Pancreas (tissue), 10 donors: Measurements from ENCODE around the gene DSTN. TPM values are rescaled to one million over a fixed set of nuclear protein-coding genes. Genes with fewer than 3 reads are reported as not detected.

Source experiments
- ATAC-seq, 4 donors: fragments of 200-7000 bp; cut with Tn5 transposase; one replicate each; pipeline versions ENCODE4 v1.8.0 to v1.9.1; 2020; ENCODE audit warnings: mild to moderate bottlenecking in 4 of 4, moderate library complexity in 4 of 4
- DNase-seq, 6 donors: peaks; one replicate each; pipeline ENCODE4 v3.0.0-alpha.2; 2020
- FAIRE-seq: peaks from 2 replicates; lab custom pipeline; 2012; peaks lifted over from hg19 to GRCh38; lab: Jason Lieb, UNC
- H3K27ac ChIP-seq, 4 donors: fragments of 200-600 bp; sonication (generic); 1 replicate in 3 of 4; 2 replicates in 1 of 4; pipeline versions ENCODE4 v1.5.0 to v1.8.0; 2020
- H3K27me3 ChIP-seq, 4 donors: fragments of 200-600 bp; one replicate each; pipeline ENCODE4 v1.8.0; 2021
- H3K36me3 ChIP-seq, 3 donors: fragments of 200-600 bp; sonication (generic) in 1 of 3; one replicate each; pipeline versions ENCODE4 v1.5.0 to v1.8.0; 2020 to 2021
- H3K4me1 ChIP-seq, 3 donors: fragments of 200-600 bp; one replicate each; pipeline ENCODE4 v1.8.0; 2021
- H3K4me3 ChIP-seq, 4 donors: fragments of 200-600 bp; sonication (generic) in 2 of 4; one replicate each; pipeline versions ENCODE4 v1.5.0 to v1.8.0; 2020 to 2021
- H3K9me3 ChIP-seq, 4 donors: fragments of 200-600 bp; one replicate each; pipeline ENCODE4 v1.8.0; 2021
- WGBS, 2 donors: extraction: QIAGEN DNeasy Blood & Tissue Kit; methylation state at CpG; one replicate each; pipeline ENCODE4 v1.1.7; 2013; 5-methylcytosine and 5-hydroxymethylcytosine counted together
- intact Hi-C, 3 donors: fragments of 100-400 bp; cut with DNase I; formaldehyde crosslinking; loops; one replicate each; pipeline versions ENCODE4 v1.11.1 to v1.14.2; 2022
- polyA plus RNA-seq, 2 donors: library from polyadenylated mRNA; stranded (reverse); fragments of 200-250 nt; gene quantifications; one replicate each; pipeline ENCODE4 v1.2.3, GENCODE V29; 2013
- total RNA-seq, 6 donors: library from RNA; stranded (reverse); fragmentation: NEBNext Ultra II Directional in 4 of 6; extraction: Animal tissue kit (Norgen Biotek cat#: 25700) in 4 of 6; gene quantifications; one replicate each; pipeline versions ENCODE4 v1.2.1 to v1.2.4, GENCODE V29; 2021 to 2023
- TF ChIP-seq, protein P1 (sequence below), 4 donors: fragments of 200-600 bp; sonication (generic) in 3 of 4; IDR thresholded peaks; one replicate each; pipeline versions ENCODE4 v1.5.0 to v1.8.0; 2021; ENCODE audit warnings: antibody characterized with exemption in 4 of 4
- donor health status: healthy with polysubstance abuse.
- donor health status: DM: no; HTN: no; CAD: no; lungs with moderate emphysema.
- donor health status: DM: no; HTN: no; CAD: no.
- donor health status: control.
- donor health status: control.
- donor health status: Bipolar disorder and iron deficiency.
- donor health status: DM: yes; HTN: yes; CAD: no.
- donor health status: DM: no; HTN: no; CAD: no.
- donor health status: DM: no; HTN: no; CAD: no.
- donor health status: DM: yes; HTN: yes; CAD: no.

The DSTN gene
- total and polyA plus RNA-seq, 8 donors = 138 to 242 (median 182) TPM

DNA sequence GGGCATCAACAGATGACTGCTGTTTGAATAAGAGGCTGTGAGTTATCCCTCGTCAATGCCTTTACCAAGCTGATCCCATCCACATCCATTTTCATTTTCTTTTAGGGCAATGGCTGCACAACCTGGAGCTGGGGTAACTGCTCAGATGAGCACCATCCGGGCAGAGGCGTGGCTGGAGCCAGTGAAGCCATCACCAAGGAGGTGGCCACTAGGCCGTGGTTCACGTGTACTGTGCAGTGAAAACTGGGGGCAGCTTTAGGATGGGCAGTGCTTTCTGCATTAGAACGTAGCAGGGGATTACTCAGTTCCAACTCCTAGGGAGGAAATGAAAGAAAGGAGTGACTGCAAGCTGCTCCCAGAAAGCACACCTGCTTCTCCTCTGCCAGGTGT is 60.9 kb downstream of the DSTN start:
- TF ChIP-seq, protein P1, sequence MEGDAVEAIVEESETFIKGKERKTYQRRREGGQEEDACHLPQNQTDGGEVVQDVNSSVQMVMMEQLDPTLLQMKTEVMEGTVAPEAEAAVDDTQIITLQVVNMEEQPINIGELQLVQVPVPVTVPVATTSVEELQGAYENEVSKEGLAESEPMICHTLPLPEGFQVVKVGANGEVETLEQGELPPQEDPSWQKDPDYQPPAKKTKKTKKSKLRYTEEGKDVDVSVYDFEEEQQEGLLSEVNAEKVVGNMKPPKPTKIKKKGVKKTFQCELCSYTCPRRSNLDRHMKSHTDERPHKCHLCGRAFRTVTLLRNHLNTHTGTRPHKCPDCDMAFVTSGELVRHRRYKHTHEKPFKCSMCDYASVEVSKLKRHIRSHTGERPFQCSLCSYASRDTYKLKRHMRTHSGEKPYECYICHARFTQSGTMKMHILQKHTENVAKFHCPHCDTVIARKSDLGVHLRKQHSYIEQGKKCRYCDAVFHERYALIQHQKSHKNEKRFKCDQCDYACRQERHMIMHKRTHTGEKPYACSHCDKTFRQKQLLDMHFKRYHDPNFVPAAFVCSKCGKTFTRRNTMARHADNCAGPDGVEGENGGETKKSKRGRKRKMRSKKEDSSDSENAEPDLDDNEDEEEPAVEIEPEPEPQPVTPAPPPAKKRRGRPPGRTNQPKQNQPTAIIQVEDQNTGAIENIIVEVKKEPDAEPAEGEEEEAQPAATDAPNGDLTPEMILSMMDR (IDR thresholded peaks at IDR 0.05) = no peak
- H3K27ac ChIP-seq = peak overlapping the region in 1 of 4 donors; percentile 19
- H3K4me1 ChIP-seq = peaks cover 0 to 8% (median 3%) of the 10 kb centered on the region in 3 donors
- FAIRE-seq (no peak), ATAC-seq (no peak), DNase-seq (peak in 2 of 6 donors; percentile 12 to 39)
- no peaks in the 10 kb centered on the region for H3K9me3 ChIP-seq
- WGBS, 2 donors = 63 to 66% methylated on average over 6 of the region's 6 CpGs
- H3K27me3 ChIP-seq = no peaks in the 10 kb centered on the region
- H3K36me3 ChIP-seq = peaks cover 5 to 95% (median 64%) of the 10 kb centered on the region in 3 donors
- H3K4me3 ChIP-seq = no peak overlapping the region
- intact Hi-C loops = no loop called here

DNA sequence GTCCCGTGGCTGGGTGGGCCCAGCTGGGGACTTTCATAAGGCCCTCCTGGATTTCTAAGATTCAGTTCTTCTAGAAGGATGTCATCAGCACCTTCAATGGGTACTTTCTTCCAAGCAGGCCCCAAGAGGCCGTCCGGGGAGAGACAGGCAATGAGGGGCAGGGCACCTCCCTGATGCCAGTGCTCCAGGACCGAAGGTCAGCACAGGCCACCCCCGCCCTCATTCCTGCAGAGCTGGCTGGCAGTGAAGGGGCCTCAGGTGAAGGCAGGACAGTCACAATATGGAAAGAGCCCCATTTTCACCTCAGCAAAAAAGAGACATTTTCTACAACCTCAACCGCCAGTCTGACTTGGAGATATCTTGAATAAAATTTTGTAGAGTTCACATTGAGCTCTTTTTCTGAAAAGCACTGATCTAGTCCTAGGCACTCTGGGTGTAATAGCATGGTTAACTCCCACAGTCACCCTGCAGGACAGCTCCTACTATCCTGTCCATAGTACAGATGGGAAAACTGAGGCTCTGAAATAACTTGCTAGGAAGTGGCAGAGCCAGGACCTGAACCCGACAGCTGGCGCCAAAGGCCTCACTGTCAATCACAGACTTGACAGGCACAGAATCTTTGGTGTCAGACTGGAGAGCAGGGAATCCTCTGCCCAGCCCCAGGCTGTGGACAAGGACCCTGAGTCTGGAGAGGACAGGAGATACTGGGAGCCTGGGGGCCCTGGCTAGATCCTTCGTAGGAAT is 61.9 kb downstream of the DSTN start:
- H3K27me3 ChIP-seq = no peaks in the 10 kb centered on the region
- H3K9me3 ChIP-seq = no peaks in the 10 kb centered on the region
- 54 to 60% methylated on average over 9 of the region's 9 CpGs for WGBS, 2 donors
- no peak overlapping the region for H3K4me3 ChIP-seq
- DNase-seq (peak in 2 of 6 donors; percentile 20 to 34), ATAC-seq (no peak), FAIRE-seq (no peak)
- peaks cover 0 to 8% (median 3%) of the 10 kb centered on the region in 3 donors for H3K4me1 ChIP-seq
- intact Hi-C loops = no loop called here
- TF ChIP-seq, protein P1 (IDR thresholded peaks at IDR 0.05) = no peak
- H3K36me3 ChIP-seq = peaks cover 5 to 95% (median 64%) of the 10 kb centered on the region in 3 donors
- H3K27ac ChIP-seq = peak overlapping the region in 1 of 4 donors; percentile 19

DNA sequence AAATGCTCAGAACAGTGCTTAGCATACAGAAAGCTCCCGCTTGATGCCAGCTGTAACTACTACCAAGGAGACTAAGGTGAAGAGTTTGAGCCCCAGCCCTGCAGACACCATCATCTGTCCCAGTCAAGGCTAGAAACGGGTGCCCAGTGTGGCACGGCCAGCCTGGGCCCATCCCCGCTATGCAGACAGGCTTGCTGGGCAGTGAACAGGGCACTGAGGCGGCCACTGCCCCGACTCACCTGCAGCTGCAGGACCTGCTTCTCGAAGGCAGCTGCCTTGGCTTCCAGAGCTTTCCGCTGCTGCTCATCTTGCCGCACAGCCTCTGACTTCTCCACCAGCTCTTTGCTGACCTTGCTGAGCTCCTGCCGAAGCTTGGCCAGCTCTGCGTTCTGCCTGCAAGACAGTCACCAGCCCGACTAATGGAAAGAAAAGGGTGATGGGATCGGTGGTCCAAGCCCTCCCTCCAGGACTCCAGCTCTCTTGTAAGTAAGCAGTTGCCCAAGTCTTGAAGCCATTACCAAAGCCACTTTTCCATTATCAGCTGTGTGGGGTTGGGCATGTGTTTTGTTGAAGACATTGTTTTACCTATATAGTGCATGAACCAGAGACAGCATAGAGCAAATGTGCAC is 63.5 kb downstream of the DSTN start:
- Histone ChIP-seq H3K9me3 (no peaks in the 10 kb centered on the region), H3K4me3 (no peak overlapping the region), H3K4me1 (no peaks in the 10 kb centered on the region), H3K27me3 (no peaks in the 10 kb centered on the region), H3K36me3 (peaks cover 5 to 95% (median 59%) of the 10 kb centered on the region in 3 donors), H3K27ac (peak overlapping the region in 1 of 4 donors; percentile 48)
- ATAC-seq (no peak), DNase-seq (peak in 2 of 6 donors; percentile 31 to 69), FAIRE-seq (no peak)
- WGBS, 2 donors = 64% methylated on average over 13 of the region's 13 CpGs
- intact Hi-C loops = no loop called here
- TF ChIP-seq, protein P1 (IDR thresholded peaks at IDR 0.05) = no peak

DNA sequence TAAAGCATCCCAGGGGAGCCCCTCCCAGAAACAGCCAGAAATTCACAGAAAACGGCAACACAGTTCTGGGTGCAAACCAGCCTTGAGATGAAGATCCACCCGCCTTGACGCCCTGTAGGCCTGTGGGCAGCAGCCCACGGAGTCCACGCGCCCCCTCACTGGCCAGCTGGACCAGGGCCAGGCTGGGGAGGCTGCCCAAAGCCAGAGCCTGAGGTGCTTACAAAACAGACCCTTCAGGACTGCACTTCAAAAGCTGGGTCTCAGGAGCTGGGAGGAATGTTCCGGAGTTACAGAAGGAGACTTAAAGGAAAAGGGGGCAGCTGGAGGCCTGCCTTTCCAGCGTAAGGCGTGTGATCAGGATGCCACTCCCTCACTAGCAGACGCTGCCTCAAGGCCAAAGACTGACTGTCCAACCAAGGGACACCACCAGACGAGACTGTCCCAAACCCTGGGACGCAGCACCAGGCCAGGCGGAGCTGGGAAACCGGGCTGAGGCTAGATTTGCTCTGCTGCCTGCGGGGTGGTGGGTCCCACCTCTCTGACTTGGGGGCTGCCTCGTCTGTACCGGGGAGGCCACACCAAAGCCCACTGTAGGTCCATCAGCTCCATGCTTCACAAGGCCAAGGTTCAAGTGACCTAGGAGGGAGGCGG is 64.1 kb downstream of the DSTN start:
- TF ChIP-seq, protein P1 (IDR thresholded peaks at IDR 0.05) = no peak
- H3K4me3 ChIP-seq = no peak overlapping the region
- peak overlapping the region in 2 of 4 donors; percentile 41 to 48 for H3K27ac ChIP-seq
- peaks cover 5 to 97% (median 62%) of the 10 kb centered on the region in 3 donors for H3K36me3 ChIP-seq
- intact Hi-C loops = no loop called here
- no peak for ATAC-seq
- no peak for FAIRE-seq
- no peaks in the 10 kb centered on the region for H3K4me1 ChIP-seq
- WGBS, 2 donors = 61 to 62% methylated on average over 18 of the region's 18 CpGs
- DNase-seq = peak in 2 of 6 donors; percentile 32 to 56
- no peaks in the 10 kb centered on the region for H3K27me3 ChIP-seq
- H3K9me3 ChIP-seq = no peaks in the 10 kb centered on the region
